SK-N-SH (cell line): ENCODE measurements around the gene CPA4.

Source experiments
- EP300 ChIP-seq, 2 experiments: IDR thresholded peaks; 2 replicates each; pipeline versions ENCODE4 v1.4.0 to v1.6.1; 2012; ENCODE audit warnings: borderline replicate concordance in 1 of 2, low read depth in 1 of 2, low read length in 1 of 2
- NRF1 ChIP-seq: IDR thresholded peaks from 2 replicates; pipeline ENCODE4 v1.6.1; 2012; ENCODE audit warnings: low read depth, mild to moderate bottlenecking, low read length
- POLR2AphosphoS5 ChIP-seq: IDR thresholded peaks from 2 replicates; pipeline ENCODE4 v1.6.1; 2012; ENCODE audit warnings: low read depth, low read length
- RAD21 ChIP-seq: IDR thresholded peaks from 2 replicates; pipeline ENCODE4 v1.6.1; 2012; ENCODE audit warnings: mild to moderate bottlenecking, low read length
- RCOR1 ChIP-seq: fragments of 150-350 bp; IDR thresholded peaks from 2 replicates; pipeline ENCODE4 v1.6.1; 2017; ENCODE audit warnings: antibody characterized with exemption, low read length
- SIN3A ChIP-seq: IDR thresholded peaks from 2 replicates; pipeline ENCODE4 v1.6.1; 2012; ENCODE audit warnings: low read depth, mild to moderate bottlenecking, low read length, moderate library complexity, borderline replicate concordance
- TF ChIP-seq, protein P1 (sequence below): fragments of 200-600 bp; sonication (generic); IDR thresholded peaks from 2 replicates; pipeline ENCODE4 v1.6.1; 2017; ENCODE audit warnings: antibody characterized with exemption, mild to moderate bottlenecking, moderate library complexity
- TF ChIP-seq, protein P2 (sequence below): IDR thresholded peaks from 2 replicates; pipeline ENCODE4 v1.4.0; 2012; ENCODE audit warnings: low read depth, borderline replicate concordance

DNA sequence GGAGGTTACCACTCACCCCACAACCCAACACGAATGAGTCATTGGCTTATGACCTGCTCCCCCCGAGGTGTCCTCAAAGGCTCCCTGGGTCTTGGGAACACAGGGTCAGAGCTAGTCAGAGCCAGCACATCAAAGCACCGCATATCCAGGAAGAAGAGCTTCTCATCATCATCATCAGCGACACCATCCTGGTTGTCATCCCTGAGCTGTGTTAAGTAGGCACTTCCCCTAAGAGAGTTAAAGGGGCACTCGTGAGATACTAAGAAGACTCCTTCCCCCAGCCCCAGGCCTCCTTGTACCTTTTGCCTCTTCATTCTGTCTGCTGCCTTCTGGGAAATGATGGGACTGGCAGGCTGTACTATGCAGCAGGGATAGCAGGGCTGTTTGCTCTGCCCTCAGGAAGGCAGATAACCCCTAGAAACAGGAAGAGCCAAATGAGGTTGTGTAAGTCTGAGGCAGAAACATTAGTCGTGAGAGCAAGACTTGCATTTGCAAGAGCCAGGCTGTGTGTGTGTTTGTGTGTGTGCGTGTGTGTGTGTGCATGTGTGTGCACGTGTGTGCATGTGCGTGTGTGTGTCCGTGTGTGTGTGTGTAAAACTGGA lies 76.2 kb downstream of the CPA4 start:
- TF ChIP-seq EP300 (IDR thresholded peaks at IDR 0.05; ENCODE audit: borderline replicate concordance in 1 of 2, low read depth in 1 of 2, low read length in 1 of 2) (0 out of 4 replicates have a peak, but pooled peaks of 1 of the 2 experiments have one; percentile 4), RCOR1 (no peak), SIN3A (no peak), NRF1 (no peak), RAD21 (no peak), POLR2AphosphoS5 (peak; percentile 41)
- TF ChIP-seq, protein P1, sequence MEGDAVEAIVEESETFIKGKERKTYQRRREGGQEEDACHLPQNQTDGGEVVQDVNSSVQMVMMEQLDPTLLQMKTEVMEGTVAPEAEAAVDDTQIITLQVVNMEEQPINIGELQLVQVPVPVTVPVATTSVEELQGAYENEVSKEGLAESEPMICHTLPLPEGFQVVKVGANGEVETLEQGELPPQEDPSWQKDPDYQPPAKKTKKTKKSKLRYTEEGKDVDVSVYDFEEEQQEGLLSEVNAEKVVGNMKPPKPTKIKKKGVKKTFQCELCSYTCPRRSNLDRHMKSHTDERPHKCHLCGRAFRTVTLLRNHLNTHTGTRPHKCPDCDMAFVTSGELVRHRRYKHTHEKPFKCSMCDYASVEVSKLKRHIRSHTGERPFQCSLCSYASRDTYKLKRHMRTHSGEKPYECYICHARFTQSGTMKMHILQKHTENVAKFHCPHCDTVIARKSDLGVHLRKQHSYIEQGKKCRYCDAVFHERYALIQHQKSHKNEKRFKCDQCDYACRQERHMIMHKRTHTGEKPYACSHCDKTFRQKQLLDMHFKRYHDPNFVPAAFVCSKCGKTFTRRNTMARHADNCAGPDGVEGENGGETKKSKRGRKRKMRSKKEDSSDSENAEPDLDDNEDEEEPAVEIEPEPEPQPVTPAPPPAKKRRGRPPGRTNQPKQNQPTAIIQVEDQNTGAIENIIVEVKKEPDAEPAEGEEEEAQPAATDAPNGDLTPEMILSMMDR: no peak
- TF ChIP-seq, protein P2, sequence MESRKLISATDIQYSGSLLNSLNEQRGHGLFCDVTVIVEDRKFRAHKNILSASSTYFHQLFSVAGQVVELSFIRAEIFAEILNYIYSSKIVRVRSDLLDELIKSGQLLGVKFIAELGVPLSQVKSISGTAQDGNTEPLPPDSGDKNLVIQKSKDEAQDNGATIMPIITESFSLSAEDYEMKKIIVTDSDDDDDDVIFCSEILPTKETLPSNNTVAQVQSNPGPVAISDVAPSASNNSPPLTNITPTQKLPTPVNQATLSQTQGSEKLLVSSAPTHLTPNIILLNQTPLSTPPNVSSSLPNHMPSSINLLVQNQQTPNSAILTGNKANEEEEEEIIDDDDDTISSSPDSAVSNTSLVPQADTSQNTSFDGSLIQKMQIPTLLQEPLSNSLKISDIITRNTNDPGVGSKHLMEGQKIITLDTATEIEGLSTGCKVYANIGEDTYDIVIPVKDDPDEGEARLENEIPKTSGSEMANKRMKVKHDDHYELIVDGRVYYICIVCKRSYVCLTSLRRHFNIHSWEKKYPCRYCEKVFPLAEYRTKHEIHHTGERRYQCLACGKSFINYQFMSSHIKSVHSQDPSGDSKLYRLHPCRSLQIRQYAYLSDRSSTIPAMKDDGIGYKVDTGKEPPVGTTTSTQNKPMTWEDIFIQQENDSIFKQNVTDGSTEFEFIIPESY: no peak
